HFFc6 (cell line): ENCODE results near the gene MAPK12. TPM values are rescaled to one million over a fixed set of nuclear protein-coding genes. Genes with fewer than 3 reads are reported as not detected.

ENCODE experiments used
- DNase-seq: peaks from one replicate; pipeline ENCODE4 v3.0.0-alpha.2; 2018
- H3K27ac Mint-ChIP-seq: 2 replicates; pipeline ENCODE4 v1.8.0; 2020; ENCODE audit warnings: mild to moderate bottlenecking, mixed read lengths
- H3K27me3 Mint-ChIP-seq: 2 replicates; pipeline ENCODE4 v1.8.0; 2021; ENCODE audit warnings: mild to moderate bottlenecking, moderate library complexity, mixed read lengths; ENCODE audit not compliant: insufficient read depth
- H3K36me3 Mint-ChIP-seq: 2 replicates; pipeline ENCODE4 v1.8.0; 2021; ENCODE audit warnings: low read depth, mixed read lengths
- H3K4me1 Mint-ChIP-seq: 2 replicates; pipeline ENCODE4 v1.8.0; 2020; ENCODE audit warnings: low read depth, mixed read lengths
- H3K4me3 Mint-ChIP-seq: 2 replicates; pipeline ENCODE4 v1.8.0; 2020; ENCODE audit warnings: mild to moderate bottlenecking, moderate library complexity, mixed read lengths
- H3K9me3 Mint-ChIP-seq: 2 replicates; pipeline ENCODE4 v1.8.0; 2020; ENCODE audit warnings: mild to moderate bottlenecking, mixed read lengths
- CTCF ChIP-seq: fragments of 200-600 bp; sonication (generic); IDR thresholded peaks from 2 replicates; pipeline ENCODE4 v1.5.0; 2021; ENCODE audit warnings: antibody characterized with exemption, mild to moderate bottlenecking
- total RNA-seq, 6 experiments: library from RNA; stranded (reverse); fragmentation: NEBNext Ultra II Directional; extraction: Animal tissue kit (Norgen Biotek cat#: 25700); gene quantifications; 2 replicates in 1 of 6; 3 replicates in 5 of 6; pipeline ENCODE4 v1.2.3, GENCODE V29; 2021

MAPK12 gene
- total RNA-seq, 6 experiments from 2014 or later, result 31.4 to 39.5 (median 34.1) TPM

- peaks cover 34% of the 10 kb centered on the region for H3K4me1 Mint-ChIP-seq
- no peak for DNase-seq
- no peak for TF ChIP-seq CTCF
- H3K9me3 Mint-ChIP-seq, result no peaks in the 10 kb centered on the region
- H3K27ac Mint-ChIP-seq, result peak overlapping the region; percentile 76
- H3K27me3 Mint-ChIP-seq, result peaks cover 8% of the 10 kb centered on the region
- peaks cover 9% of the 10 kb centered on the region; the same call in 1 of the 2 replicates for H3K36me3 Mint-ChIP-seq
- peak overlapping the region; percentile 80 for H3K4me3 Mint-ChIP-seq
Measured at GRCh38 chr22:50292643-50293440, 31.4 kb upstream of the MAPK12 start.

- Mint-ChIP-seq H3K4me3 (no peak overlapping the region), H3K27ac (no peak overlapping the region), H3K4me1 (peaks cover 22% of the 10 kb centered on the region), H3K36me3 (peaks cover 5% of the 10 kb centered on the region; the same call in 1 of the 2 replicates), H3K9me3 (no peaks in the 10 kb centered on the region), H3K27me3 (peaks cover 11% of the 10 kb centered on the region)
- DNase-seq, result no peak
- no peak for TF ChIP-seq CTCF
Measured at GRCh38 chr22:50289942-50290630, 28.6 kb upstream of the MAPK12 start.

- peaks cover 14% of the 10 kb centered on the region for H3K27me3 Mint-ChIP-seq
- H3K36me3 Mint-ChIP-seq, result peaks cover 8% of the 10 kb centered on the region; the same call in 1 of the 2 replicates
Measured at GRCh38 chr22:50289151-50289941, 27.9 kb upstream of the MAPK12 start.

GRCh38 chr22:50287731-50288130, 26.2 kb upstream of the MAPK12 start:
- Mint-ChIP-seq H3K9me3 (no peaks in the 10 kb centered on the region), H3K27ac (no peak overlapping the region), H3K27me3 (peaks cover 14% of the 10 kb centered on the region), H3K36me3 (peaks cover 7% of the 10 kb centered on the region; the same call in 1 of the 2 replicates), H3K4me1 (peaks cover 9% of the 10 kb centered on the region), H3K4me3 (no peak overlapping the region)
- TF ChIP-seq CTCF, result no peak
- DNase-seq, result no peak

More at GRCh38 chr22:50289151-50289941, 27.9 kb upstream of the MAPK12 start:
- H3K4me1 Mint-ChIP-seq, result peaks cover 20% of the 10 kb centered on the region
- no peak for TF ChIP-seq CTCF
- no peak overlapping the region for H3K27ac Mint-ChIP-seq
- H3K4me3 Mint-ChIP-seq, result no peak overlapping the region
- no peak for DNase-seq
- no peaks in the 10 kb centered on the region for H3K9me3 Mint-ChIP-seq

GRCh38 chr22:50286701-50287318, 25.3 kb upstream of the MAPK12 start:
- no peak for TF ChIP-seq CTCF
- no peak for DNase-seq

More at GRCh38 chr22:50286701-50287318, 25.3 kb upstream of the MAPK12 start:
- Mint-ChIP-seq H3K27ac (no peak overlapping the region), H3K27me3 (peaks cover 13% of the 10 kb centered on the region), H3K4me1 (peaks cover 5% of the 10 kb centered on the region; the same call in 1 of the 2 replicates), H3K4me3 (no peak overlapping the region), H3K36me3 (0 out of 2 replicates have a peak, but pooled peaks cover 3% of the 10 kb centered on the region), H3K9me3 (no peaks in the 10 kb centered on the region)
